HG02759 (cell line): ENCODE results near the gene AJAP1.

Experiments
- ATAC-seq: cut with Tn5 transposase; IDR thresholded peaks from one replicate; pipeline ENCODE4 v1.9.1; 2021; ENCODE audit warnings: mild to moderate bottlenecking, moderate library complexity; ENCODE audit not compliant: unreplicated experiment

Gene AJAP1

DNA sequence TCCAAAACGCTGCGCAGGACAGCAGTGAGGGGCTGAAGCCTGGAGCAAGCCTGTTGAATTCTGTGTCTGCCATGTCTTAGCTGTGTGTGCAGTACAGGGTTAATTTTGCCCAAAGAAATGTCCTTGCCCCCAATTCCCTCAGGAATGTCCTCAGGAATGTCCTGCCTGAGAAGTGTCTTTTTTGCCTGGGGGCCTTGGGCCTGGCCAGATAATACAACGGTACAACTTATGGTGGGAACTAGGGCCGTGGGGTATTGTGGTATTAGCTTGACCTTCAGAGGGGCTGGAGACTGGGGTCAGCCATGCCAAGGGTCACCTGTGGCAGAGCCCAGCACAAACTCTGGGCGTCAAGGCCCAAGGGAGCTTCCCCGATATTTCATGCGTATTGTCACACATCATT lies 107.7 kb downstream of the AJAP1 start:
- ATAC-seq: no peak

DNA sequence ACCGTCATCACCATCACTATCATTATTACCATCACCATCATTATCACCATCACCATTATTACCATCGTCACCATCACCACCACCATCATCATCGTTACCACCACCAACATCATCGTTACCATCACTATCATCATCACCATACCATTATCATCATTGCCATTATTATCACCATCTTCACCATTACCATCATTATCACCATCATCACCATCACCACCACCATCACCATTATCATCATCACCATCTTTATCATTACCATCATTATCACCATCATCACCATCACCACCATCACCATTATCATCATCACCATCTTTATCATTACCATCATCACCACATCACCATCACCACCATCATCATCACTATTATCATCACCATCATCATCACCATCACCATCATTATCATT lies 112.9 kb downstream of the AJAP1 start:
- no peak for ATAC-seq

DNA sequence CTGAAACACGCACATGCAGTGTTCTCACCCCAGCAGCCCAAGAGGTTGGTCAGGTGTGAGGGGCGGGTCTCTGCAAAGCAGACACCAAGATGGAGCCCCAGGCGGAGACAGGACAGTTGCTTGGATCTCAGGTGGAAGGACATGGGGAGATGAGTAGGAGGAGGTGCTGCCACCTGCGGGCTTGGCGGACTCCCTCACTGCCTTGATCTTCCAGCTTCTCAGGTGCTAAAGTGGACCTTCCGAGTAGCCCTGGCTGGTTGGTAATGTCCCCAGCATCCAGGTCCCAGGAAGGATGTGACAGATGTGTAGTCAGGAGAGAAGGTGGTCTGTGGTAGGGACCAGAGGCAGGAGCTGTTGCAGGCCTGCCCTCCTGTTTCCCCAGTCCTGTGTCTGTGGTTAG lies 114.1 kb downstream of the AJAP1 start:
- ATAC-seq: no peak

DNA sequence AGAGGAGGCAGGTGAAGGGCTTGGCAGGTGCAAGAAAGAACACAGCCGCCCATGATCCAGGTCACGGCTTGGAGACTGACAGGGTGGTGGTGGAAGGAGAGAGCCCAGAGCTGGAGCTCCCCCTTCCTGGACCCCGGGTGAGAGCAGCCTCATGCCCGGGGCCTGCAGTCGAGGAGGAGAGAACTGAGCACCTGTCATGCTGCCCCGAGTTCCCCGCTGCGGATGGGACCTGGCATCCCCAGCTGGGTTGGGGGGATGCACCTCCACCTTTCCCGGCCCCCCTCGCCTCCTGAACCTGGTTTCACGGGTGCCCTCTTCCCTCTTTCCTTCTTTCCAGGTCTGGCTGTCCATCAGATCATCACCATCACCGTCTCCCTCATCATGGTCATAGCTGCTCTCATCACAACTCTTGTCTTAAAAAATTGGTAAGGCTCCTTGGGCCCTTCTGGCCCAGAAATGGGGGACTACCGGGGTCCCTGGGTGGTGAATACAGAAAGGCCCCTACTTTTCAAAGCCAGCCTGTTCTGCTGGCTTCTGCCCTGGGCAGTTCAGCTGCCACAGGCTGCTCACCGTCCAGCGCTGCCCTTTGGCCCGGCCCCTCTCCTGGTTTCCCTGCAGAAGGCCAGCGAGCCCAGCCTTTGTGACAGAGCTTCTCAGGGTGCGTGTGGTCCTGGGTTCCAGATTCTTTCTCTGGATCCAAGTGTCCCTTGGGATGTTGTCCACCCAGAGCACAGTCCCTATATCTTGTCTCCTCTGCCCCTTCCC lies 115.3 kb downstream of the AJAP1 start:
- ATAC-seq: no peak

DNA sequence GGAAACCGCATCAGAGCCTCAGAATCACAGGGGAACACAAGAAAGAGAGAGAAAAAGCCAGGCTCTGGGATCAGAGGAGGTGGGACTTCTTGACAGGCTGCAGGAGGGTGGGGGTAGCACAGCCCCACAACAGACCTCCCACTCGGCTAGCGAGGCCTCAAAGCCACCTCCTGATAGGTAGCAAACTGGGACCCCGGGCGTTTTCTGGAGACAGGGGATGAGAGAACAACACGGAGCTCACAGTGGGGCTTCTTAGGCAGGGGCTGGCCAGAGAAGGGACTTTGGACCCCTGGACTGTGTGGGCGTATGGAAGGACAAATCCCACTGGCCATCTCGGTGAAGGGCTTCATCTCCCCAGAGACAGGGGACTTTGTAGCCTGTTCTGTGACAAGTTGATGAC lies 116.3 kb downstream of the AJAP1 start:
- ATAC-seq: no peak

DNA sequence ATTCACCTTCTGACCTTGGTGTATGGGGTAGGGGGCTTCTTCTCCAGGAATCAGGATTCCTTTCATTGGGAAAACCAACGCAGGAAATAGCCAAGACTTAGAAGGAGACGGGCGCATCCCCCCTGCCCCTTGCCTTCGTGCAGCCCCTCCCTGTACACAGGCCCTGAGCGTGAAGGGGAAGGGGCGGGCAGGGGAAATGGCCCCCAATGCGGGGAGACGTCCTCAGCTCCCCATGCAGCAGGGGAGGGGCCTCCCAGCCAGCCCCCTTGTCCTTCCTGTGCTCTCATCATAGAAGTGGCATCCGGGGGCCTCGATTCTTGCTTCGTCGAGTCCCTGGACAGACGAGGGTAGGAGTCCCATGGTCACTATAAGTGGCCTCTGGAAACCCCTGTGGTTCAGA lies 116.9 kb downstream of the AJAP1 start:
- ATAC-seq: no peak

DNA sequence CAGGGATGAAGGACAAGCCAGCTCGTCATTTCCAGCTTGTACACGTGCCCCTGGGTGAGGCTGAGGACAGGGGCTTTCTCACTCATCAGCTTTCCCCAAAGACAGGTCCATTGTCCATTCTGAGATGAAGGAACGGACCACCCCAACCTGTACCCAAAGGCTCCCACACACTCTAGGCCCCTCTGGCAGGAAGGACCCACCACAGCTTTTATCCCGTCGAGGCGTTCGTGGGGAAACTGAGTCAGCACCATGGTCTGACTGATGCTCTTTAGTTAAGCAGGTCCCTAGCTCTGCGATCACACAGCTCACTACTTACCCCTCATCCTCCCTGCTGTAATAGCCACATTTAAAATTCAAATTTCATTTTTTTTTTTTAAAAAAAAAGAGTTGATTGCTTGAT lies 117.3 kb downstream of the AJAP1 start:
- ATAC-seq: no peak

DNA sequence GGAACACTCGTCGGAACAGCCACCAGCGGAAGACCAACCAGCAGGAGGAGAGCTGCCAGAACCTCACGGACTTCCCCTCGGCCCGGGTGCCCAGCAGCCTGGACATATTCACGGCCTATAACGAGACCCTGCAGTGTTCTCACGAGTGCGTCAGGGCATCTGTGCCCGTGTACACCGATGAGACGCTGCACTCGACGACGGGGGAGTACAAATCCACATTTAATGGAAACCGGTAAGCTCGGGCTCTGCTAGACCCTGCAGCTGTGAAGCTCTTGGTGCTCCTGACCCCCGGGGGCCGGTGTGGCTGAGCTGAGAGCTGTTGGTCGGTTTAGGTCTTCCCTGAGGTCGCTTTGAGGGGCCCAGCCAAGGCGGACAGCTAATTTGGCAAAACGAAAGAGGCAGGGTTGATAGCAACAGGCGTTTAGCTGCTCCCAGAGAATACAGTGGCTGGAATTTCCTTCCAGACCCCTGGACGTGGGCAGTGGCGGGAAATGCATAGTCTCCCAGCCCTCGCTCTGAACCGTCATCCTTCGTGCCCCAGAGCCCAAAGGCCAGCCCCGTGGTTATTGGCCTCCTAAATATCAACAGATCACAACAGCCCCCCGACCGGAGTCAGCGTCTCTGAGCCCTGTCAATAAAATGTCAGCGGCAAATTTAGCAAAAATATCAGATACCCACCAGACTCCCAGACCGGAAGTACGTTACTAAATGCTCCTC lies 118.0 kb downstream of the AJAP1 start:
- ATAC-seq: no peak

DNA sequence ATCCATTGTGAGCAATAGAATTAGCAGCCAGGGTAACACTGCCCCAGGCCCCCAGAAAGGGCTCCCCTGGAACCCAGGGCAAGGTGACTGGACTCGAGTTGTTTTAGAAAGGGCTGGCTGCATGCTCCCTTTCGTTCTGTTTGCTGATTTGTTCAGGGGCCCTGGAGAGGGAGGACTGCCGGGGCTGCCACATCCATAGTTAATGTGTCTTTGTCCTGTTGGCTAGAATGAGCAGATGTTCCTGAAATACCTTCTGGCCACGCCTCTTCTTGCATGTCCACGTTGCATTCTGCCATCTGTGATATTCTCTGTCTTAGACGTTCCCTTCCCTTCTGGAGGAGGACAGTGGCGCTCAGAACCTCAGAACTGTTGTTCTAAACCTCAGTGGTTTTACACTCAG lies 118.8 kb downstream of the AJAP1 start:
- ATAC-seq: no peak

DNA sequence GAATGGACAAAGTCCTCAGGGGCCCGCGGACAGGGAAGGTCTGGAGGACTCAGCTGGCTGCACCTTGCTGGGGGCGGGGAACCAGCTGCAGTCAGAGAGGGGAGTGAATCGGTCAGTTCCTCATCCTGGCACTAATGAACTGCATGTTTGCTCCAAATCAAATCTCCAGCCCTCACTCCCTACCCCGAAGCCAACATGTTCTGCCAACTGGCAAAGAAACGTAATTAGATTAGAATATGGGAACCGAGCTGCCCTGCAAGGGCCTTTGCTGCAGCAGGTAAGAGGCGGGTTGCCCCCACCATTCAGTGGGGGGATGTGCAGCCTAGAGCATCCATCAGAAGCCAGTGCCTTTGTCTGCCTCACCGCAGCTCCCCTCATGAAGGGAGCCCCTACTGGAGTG lies 121.1 kb downstream of the AJAP1 start:
- ATAC-seq: no peak

DNA sequence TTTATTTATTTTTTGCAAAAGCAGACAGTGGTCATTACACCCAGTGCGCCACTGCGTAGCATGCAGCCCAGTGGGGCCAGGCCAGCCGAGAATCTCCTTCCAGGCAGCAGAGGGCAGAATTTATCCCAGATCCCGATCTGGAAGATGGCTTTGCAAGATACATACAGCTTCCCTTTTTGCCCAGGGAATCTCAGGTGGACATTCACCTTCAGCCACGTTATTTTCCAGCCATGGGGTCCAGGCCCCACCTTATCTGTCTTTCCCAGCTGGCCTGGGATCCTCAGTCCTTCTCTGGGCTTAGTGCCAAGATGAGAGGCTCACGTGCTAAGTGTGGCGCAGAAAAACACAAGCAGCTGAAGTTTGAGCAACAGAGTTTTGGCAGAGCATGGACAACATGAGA lies 123.6 kb downstream of the AJAP1 start:
- ATAC-seq: no peak

DNA sequence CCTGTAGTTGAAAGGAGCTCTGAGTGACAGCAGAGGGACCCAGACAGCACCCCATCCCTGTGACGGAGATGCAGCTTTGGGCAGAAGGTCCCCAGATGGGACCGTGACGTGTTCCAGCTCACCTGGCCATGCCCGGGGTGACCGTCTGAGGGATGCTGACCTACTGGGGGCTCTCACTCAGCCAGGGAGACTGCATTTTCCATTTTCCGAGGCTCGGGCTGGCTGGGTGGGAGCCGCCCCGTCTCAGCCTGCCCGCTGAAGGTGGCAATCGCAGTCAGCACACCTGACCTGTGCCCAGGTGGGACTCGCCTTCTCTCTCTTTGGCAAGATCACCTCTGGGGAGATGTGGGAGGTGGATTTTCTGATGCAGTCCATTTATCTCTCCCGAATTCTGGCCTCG lies 127.2 kb downstream of the AJAP1 start:
- no peak for ATAC-seq

DNA sequence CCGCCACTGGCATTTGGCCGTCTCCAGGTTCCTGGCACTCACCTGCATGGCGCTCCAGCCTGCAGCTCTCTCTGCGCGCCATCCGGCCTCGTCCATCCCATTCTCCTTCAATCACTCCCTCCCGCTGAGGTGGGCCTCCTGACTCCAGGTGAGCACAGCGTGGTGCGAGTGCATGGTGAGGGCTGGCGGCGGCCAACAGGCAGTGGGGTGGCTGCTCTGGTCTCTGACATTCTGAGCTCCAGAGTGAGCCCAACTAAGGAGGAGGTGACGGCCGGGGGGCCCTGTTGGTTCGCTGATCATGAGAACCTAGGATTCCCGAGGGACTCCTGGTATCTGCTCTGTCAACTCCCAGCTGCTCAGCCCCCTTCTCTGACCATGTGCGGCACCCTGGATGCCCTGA lies 130.4 kb downstream of the AJAP1 start:
- no peak for ATAC-seq

DNA sequence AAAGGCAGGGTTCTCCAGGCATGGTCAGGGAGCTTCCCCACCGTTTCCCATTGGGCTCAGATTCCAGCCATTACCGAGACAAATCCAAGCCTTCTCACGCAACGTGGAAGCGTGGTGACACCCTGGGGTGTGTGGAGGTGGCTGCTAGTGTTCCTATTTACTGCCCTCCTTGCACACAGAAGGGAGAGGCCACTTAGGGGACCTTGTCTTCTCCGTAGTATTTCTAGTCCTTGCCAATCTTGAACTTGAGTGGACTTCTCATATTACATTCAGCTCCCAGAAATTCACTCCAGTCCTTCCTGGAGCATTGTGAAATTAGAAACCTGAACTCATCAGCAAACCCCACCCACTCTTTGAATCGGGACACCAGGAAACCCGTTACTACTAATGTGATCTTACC lies 131.6 kb downstream of the AJAP1 start:
- ATAC-seq: no peak

DNA sequence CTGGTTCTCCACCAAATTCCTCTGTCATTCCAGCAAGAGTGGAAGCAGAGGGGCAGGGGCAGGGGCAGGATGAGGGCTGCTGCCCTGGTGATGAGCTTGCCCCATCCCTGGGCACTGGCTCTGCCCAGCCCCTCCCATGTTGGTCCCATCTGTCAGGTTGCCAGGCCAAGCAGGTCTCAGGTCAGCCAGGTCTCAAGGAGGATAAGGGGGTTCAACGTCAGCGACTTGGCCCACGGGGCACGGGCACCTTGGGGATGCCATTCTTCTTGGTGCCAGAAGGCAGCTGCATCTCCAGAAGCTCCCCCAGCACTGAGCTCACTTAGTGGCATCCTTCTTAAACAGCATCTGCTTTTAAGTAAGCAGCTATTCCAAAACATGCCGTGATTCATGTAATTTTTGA lies 133.1 kb downstream of the AJAP1 start:
- ATAC-seq: no peak

DNA sequence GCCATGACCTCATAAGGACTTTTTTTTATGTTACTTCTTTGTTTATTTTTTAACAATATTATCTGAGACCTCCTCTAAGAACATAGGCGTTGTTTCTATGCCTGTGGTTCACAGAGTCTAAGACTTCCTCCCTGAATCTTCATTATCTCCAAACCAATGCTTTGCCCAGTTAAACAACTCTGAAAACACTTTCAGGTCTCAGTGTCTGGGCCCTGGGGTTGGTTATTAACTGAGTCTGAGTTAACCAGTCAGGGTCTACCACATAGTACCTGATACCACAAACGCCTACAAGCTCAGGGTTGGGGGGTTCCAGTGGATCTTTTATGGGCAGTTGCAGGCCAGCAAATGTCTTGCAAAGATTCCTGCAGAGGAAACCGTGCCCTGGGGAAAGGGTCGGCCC lies 138.2 kb downstream of the AJAP1 start:
- ATAC-seq: no peak

DNA sequence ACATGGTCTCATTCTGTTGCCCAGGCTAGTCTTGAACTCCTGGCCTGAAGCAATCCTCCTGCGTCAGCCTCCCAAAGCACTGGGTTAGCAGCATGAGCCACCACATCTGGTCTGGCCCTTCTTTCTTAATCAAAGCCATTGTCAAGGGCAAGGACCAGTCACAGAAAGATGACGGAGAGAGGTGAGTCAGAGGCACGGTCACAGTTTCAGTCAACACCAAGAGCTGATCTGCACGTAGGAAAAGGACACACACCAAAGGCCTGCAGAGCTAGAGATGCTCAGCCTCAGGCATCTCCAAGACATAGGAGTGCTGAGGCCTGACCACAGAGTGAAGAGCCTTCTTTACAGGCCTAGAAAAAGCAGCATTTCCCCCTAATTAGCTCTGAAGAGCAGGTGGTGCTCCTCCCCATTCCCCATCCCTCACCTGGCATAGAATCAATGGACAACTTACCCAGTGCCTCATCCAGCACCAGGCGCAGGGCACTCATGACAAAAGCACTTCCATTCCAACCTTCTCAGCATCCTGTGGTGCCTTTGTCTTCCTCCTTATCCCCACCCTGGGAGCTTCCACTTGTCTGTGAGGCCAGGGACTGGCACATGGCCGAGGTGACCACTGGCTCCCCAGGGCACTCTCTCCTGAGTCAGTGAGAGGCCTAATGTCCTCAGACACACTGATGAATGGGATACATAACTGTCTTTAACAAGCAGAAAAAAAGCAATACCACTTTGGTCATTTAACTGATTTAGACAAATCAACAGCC lies 139.8 kb downstream of the AJAP1 start:
- ATAC-seq: no peak

DNA sequence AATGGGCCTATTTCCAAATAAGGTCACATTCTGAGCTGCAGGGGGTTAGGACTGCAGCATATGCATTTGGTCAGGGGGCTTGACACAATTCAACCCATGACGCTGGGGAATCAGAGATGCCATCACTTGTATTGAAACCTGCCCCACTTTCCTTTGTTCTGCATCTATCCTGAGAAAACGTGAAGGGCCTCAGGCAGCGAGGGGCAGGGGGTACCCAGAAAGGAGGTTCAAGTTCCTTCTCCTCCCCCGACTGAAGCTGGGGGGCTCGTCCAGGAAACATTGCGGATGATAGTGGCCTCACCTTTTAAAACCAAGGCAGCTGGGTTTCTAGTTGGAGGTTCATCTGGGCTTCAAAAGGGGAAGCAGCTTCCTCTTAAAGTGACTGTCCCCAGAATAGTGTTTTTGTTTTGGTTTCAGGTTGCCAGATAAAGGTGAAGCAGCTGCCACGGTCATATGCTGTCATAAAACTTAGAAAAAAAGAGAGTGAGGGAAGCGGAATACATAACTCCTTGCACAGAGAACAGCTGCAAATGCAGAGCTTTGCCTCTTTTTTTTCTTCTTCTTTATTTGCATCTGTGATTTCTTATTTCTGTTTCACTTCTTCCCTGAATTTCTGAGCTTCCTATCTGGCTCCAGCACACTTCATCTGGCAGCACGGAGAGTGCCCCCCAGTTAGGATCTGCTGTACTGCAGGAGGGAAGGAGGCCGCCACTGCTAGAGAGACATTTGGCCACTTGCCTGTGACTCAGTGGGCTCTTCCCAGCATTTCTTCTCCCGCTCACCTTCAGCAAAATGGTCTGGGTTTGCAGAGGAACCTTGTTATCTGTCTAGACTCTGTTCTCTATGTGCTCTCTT lies 142.0 kb downstream of the AJAP1 start:
- peak; percentile 66 for ATAC-seq

DNA sequence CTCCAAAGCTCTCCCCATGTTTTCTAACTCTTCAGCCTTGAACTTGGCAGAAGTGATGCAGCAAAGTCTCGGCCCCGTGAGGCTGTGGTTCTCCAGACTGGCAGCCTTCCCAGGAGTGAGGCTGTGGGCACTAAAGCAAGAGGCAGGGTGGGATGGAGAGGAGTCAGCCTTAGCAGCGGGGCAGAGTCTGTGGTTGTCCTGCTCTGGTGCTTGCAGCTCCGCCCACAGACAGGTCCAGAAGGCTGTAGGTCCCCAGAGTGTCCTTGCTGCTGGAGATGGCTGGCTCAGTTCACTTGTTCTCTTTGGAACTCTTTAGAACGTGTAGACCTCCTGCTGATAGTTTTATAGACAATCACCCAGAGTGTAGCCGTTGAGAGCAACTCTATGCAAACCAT lies 142.6 kb downstream of the AJAP1 start:
- peak; percentile 15 for ATAC-seq

DNA sequence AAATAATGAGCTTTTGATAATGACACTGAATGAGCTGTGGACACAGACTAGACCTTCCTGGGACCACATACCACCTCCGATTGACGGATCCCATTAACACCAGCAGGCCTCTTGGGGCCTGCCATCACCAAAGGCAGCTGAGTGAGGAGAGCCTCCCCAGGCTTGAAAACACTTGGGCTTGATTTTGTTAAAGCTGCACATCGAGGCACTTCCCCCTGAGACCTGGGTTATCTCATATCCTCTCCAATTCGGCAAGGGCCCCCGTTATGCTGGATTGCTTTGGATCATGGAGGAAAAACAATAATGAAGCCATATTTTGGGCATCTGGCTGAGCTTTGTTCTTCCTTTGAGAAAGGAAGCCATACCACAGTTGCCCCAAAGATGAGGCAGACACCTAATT lies 143.0 kb downstream of the AJAP1 start:
- ATAC-seq: no peak
